Measurements from ENCODE around the gene AFDN.
A peak's percentile ranks its signal among the peaks of the same experiment; 100 is the strongest.

The AFDN gene

GRCh38 chr6:167839343-167839742, 12.6 kb downstream of the AFDN start:
- TF ChIP-seq POLR2A (IDR thresholded peaks at IDR 0.05; ENCODE audit: extremely low read depth, insufficient read length) (no peak), MAX (IDR thresholded peaks at IDR 0.05; ENCODE audit: low read depth, low read length) (no peak), CTCF (IDR thresholded peaks at IDR 0.05; ENCODE audit: low read depth, low read length) (no peak), MYC (IDR thresholded peaks at IDR 0.05; ENCODE audit: low read depth, low read length) (no peak)
- DNase-seq (ENCODE audit: low read depth), result peak; percentile 25
- no peak overlapping the region for H3K4me3 ChIP-seq (ENCODE audit: low read depth, low read length)

- H3K4me3 ChIP-seq (ENCODE audit: low read depth, low read length), result no peak overlapping the region
- DNase-seq (ENCODE audit: low read depth), result no peak
- no peak for TF ChIP-seq MAX (IDR thresholded peaks at IDR 0.05; ENCODE audit: low read depth, low read length)
- TF ChIP-seq CTCF (IDR thresholded peaks at IDR 0.05; ENCODE audit: low read depth, low read length), result no peak
- TF ChIP-seq POLR2A (IDR thresholded peaks at IDR 0.05; ENCODE audit: extremely low read depth, insufficient read length), result no peak
- TF ChIP-seq MYC (IDR thresholded peaks at IDR 0.05; ENCODE audit: low read depth, low read length), result no peak
These were observed 13.0 kb downstream of the AFDN start for GRCh38 chr6:167839755-167840154.

- TF ChIP-seq POLR2A (IDR thresholded peaks at IDR 0.05; ENCODE audit: extremely low read depth, insufficient read length), result no peak
- TF ChIP-seq MAX (IDR thresholded peaks at IDR 0.05; ENCODE audit: low read depth, low read length), result no peak
- TF ChIP-seq CTCF (IDR thresholded peaks at IDR 0.05; ENCODE audit: low read depth, low read length), result no peak
- no peak for TF ChIP-seq MYC (IDR thresholded peaks at IDR 0.05; ENCODE audit: low read depth, low read length)
- no peak overlapping the region for H3K4me3 ChIP-seq (ENCODE audit: low read depth, low read length)
- no peak for DNase-seq (ENCODE audit: low read depth)
These were observed 13.4 kb downstream of the AFDN start for GRCh38 chr6:167840160-167840525.

- no peak for DNase-seq (ENCODE audit: low read depth)
- no peak overlapping the region for H3K4me3 ChIP-seq (ENCODE audit: low read depth, low read length)
- TF ChIP-seq MAX (IDR thresholded peaks at IDR 0.05; ENCODE audit: low read depth, low read length) (no peak), POLR2A (IDR thresholded peaks at IDR 0.05; ENCODE audit: extremely low read depth, insufficient read length) (no peak), CTCF (IDR thresholded peaks at IDR 0.05; ENCODE audit: low read depth, low read length) (no peak), MYC (IDR thresholded peaks at IDR 0.05; ENCODE audit: low read depth, low read length) (no peak)
These were observed 13.9 kb downstream of the AFDN start for GRCh38 chr6:167840526-167841179.

GRCh38 chr6:167841981-167842380, 15.3 kb downstream of the AFDN start:
- TF ChIP-seq POLR2A (IDR thresholded peaks at IDR 0.05; ENCODE audit: extremely low read depth, insufficient read length) (no peak), MAX (IDR thresholded peaks at IDR 0.05; ENCODE audit: low read depth, low read length) (no peak), MYC (IDR thresholded peaks at IDR 0.05; ENCODE audit: low read depth, low read length) (no peak), CTCF (IDR thresholded peaks at IDR 0.05; ENCODE audit: low read depth, low read length) (no peak)

More at GRCh38 chr6:167841981-167842380, 15.3 kb downstream of the AFDN start:
- DNase-seq (ENCODE audit: low read depth), result no peak
- H3K4me3 ChIP-seq (ENCODE audit: low read depth, low read length), result no peak overlapping the region
